ENCODE data around the gene TEDC1. TPM values are rescaled to one million over a fixed set of nuclear protein-coding genes. Genes with fewer than 3 reads are reported as not detected.

TEDC1 gene
- total RNA-seq, 2 experiments from 2014 or later: 40.7 to 53.2 TPM

DNA sequence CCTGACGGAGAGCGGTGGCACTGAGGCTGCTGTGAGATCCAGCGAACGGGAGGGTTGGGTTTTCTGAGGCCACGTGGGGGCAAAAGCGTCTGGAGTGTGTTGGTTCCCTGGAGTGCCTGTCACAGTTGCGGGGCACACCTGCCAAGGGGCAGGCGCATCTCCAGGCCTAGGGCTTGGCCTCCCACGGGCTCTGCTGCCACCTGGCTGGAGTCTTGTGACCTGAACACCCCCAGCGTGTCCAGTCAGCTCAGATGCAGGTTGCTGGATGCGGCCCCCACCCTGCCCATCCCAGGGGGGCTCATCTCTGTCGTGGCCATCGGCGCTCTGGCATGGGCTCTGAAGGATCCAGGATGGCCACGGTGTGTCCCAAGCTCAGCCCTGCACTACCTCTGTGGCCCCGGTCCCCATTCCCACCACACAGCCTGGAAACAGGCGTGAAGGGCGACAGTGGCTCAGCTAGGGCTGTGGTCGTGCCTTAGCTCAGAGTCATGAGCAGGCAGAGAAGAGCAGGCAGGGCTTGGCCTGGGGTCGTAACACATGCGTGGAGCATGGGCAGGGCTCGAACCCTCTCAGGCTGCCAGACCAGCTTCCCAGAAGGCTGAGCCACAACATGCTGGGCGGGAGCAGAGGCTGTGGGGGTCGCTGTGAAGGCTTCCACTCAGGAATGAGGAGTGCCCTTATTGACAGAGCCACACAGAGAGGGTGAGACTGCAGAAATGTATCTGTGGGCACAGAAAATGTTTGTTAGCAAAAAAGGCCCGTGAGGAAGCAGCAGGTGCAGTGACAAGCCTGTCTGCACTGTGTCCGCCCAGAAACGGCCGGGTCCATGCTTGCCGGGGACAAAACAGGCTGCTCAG, 40.0 kb upstream of the TEDC1 start:
- Mint-ChIP-seq H3K27ac (no peak overlapping the region), H3K4me1 (no peaks in the 10 kb centered on the region), H3K4me3 (no peak overlapping the region), H3K36me3 (ENCODE audit: low read depth) (peaks cover 4% of the 10 kb centered on the region), H3K9me3 (no peaks in the 10 kb centered on the region), H3K27me3 (no peaks in the 10 kb centered on the region)
- POLR2A ChIA-PET: no interaction called here
- no peak for DNase-seq
- CTCF ChIA-PET: interaction anchor here (0.7 to 1.4 kb wide), 2 partner anchors 9 kb away, joined by 3 read pairs; no protein-coding TSS in a partner anchor

DNA sequence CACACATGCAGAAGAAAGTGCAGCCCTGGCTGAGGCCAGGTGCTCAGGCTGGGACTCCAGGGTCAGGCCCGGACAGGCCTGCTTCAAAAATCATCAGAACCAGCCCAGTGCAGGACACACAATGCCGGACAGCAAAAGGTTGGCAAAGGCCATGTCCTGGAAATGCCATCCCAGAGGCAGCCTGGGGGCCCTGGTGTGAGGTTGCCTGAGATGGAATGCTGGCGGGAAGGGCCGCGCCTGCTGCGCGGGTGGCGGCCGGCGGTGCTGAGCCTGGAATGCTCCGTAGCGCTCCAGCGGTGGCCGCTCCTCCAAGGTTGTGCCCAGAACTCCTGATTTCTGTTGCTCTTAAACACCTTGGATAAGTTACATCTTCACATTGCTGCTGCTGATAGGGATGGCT, 38.1 kb upstream of the TEDC1 start:
- no peaks in the 10 kb centered on the region for H3K4me1 Mint-ChIP-seq

DNA sequence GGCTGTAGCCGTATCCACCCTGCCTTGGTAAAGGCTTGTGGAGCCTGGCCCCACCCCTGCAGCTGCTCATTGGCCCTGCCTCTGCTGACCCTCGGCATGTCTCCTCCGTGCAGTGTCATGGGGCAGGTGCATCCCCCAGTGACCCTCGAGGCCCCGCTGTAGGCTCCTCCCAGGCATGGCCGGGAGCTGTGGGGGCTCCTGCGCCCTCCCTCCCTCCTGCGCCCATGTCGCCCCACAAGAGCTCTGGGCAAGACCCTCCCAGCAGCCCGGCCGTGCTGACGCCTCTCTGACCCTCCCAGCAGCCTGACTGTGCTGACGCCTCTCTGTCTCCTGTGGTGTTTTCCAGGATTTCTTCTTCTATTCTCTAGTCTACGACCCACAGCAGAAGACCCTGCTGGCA, 37.2 kb upstream of the TEDC1 start:
- Mint-ChIP-seq H3K27me3 (no peaks in the 10 kb centered on the region), H3K9me3 (no peaks in the 10 kb centered on the region), H3K36me3 (ENCODE audit: low read depth) (peaks cover 4% of the 10 kb centered on the region), H3K27ac (no peak overlapping the region), H3K4me3 (no peak overlapping the region), H3K4me1 (no peaks in the 10 kb centered on the region)
- ChIA-PET POLR2A (no interaction called here), CTCF (interaction anchor here (1.0 to 1.1 kb wide), 2 partner anchors 27 to 83 kb away, joined by 3 read pairs; no protein-coding TSS in a partner anchor)
- no peak for DNase-seq

More for the DNA sequence above, 38.1 kb upstream of the TEDC1 start:
- Mint-ChIP-seq H3K27me3 (no peaks in the 10 kb centered on the region), H3K27ac (no peak overlapping the region), H3K9me3 (no peaks in the 10 kb centered on the region), H3K36me3 (ENCODE audit: low read depth) (peaks cover 4% of the 10 kb centered on the region), H3K4me3 (no peak overlapping the region)
- CTCF ChIA-PET: interaction anchor here (0.6 kb wide), 1 partner anchor 29 kb away, joined by 3 read pairs; no protein-coding TSS in a partner anchor
- POLR2A ChIA-PET: no interaction called here
- no peak for DNase-seq

- ChIA-PET CTCF (interaction anchor here (1.1 kb wide), 1 partner anchor 26 kb away, joined by 3 read pairs; no protein-coding TSS in a partner anchor), POLR2A (no interaction called here)
- no peaks in the 10 kb centered on the region for H3K27me3 Mint-ChIP-seq
- H3K4me1 Mint-ChIP-seq: no peaks in the 10 kb centered on the region
- no peak overlapping the region for H3K27ac Mint-ChIP-seq
- no peaks in the 10 kb centered on the region for H3K9me3 Mint-ChIP-seq
- no peak for DNase-seq
- H3K36me3 Mint-ChIP-seq (ENCODE audit: low read depth): peaks cover 4% of the 10 kb centered on the region
- H3K4me3 Mint-ChIP-seq: no peak overlapping the region
Observed at GRCh38 chr14:105455086-105455640, 35.9 kb upstream of the TEDC1 start.

DNA sequence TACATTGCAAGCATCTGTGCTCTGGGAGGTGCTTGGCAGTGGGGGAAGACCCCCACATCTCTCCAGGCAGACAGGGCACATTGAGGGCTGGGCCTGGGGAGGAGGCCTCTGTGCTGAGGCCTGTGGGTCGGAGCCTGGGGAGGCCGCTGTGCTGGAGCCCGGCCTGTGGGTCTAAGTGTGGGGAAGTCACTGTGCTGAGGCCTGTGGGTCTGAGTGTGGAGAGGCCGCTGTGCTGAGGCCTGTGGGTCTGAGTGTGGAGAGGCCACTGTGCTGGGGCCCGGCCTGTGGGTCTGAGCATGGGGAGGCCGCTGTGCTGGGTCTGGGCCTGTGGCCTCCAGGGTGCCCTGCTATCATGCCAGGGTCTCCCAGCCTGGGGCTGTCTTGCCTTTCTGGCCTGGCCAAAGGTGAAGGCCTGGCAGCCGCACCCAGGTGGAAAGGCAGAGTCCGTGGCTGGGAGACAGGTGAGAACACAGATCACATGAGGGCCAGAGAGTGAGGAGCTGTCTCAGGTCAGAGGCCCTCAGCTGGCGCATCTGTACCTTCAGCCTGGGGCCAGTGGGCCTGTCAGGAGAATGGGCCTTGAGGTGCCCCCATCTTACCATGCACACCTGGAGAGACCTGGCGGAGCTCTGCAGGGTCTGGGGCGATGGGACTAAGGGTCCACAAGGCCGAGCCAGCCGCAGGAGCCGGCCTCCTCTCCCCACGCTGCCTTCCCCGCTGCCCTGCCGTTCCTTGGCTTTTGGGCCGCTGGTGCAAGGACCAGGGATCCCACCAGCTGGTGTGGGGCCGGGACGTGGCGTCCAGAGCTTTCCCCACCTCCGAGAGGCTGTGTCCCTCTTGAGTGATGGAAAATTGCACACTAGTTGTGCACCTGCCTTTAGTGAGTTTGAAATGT, 35.0 kb upstream of the TEDC1 start:
- H3K4me1 Mint-ChIP-seq: no peaks in the 10 kb centered on the region
- no peaks in the 10 kb centered on the region for H3K27me3 Mint-ChIP-seq
- ChIA-PET POLR2A (no interaction called here), CTCF (interaction anchor here (1.0 to 1.8 kb wide), 3 partner anchors 21 to 82 kb away, joined by 3 to 4 read pairs (median 4); no protein-coding TSS in a partner anchor)
- H3K36me3 Mint-ChIP-seq (ENCODE audit: low read depth): peaks cover 8% of the 10 kb centered on the region
- no peak overlapping the region for H3K4me3 Mint-ChIP-seq
- no peak overlapping the region for H3K27ac Mint-ChIP-seq
- DNase-seq: no peak
- no peaks in the 10 kb centered on the region for H3K9me3 Mint-ChIP-seq

DNA sequence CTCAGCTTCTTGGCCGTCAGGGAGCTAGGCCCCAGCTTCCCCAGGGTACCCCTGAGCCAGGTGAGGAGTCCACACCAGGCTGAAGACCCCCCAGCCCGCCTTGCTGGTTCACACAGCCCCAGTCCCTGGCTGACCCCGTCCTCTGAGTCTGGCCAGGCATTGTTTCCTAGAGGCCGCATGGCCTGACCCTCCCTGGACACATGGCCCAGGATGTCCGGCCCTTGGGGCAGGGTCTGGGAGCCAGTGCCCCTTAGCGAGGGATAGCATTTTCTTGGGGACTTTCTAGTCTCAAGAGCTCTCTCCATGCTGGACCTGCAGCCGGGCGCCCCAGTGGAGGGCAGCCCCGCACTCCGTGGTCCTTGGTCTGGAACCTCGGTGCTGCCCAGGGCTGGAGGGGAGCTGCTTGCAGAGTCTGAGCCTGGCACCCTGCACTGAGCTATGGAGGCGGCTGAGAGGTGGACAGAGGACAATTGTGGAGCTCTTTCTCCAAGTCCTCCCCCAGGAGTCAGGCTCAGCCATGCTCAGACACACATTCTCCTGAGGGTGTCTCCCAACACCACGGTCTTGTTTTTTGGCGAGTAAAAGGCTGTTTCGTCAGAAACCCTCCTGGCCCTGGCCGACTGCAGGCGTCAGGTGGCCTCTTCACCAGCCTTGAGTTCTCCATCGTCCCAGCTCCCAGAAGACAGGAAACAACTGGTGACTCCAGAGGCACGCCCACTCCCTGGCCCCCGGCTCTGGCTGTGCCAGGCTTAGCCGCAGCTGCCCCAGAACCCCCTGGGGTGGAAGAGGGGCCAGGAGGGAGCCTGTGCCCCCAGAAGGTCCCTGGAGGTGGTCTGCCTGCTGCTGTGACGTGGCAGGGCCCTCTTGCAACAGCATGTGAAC, 34.1 kb upstream of the TEDC1 start:
- no peaks in the 10 kb centered on the region for H3K9me3 Mint-ChIP-seq
- DNase-seq: no peak
- H3K4me3 Mint-ChIP-seq: no peak overlapping the region
- H3K27ac Mint-ChIP-seq: no peak overlapping the region
- no peaks in the 10 kb centered on the region for H3K4me1 Mint-ChIP-seq
- no peaks in the 10 kb centered on the region for H3K27me3 Mint-ChIP-seq
- CTCF ChIA-PET: interaction anchor here (0.8 to 1.8 kb wide), 5 partner anchors 9 to 83 kb away, joined by 3 to 5 read pairs (median 4); no protein-coding TSS in a partner anchor
- peaks cover 13% of the 10 kb centered on the region for H3K36me3 Mint-ChIP-seq (ENCODE audit: low read depth)
- POLR2A ChIA-PET: no interaction called here

- no peak for DNase-seq
- H3K4me1 Mint-ChIP-seq: no peaks in the 10 kb centered on the region
- H3K27ac Mint-ChIP-seq: no peak overlapping the region
- H3K4me3 Mint-ChIP-seq: no peak overlapping the region
- H3K9me3 Mint-ChIP-seq: no peaks in the 10 kb centered on the region
- peaks cover 15% of the 10 kb centered on the region for H3K36me3 Mint-ChIP-seq (ENCODE audit: low read depth)
- ChIA-PET POLR2A (no interaction called here), CTCF (interaction anchor here (0.8 kb wide), 1 partner anchor 12 kb away, joined by 3 read pairs; no protein-coding TSS in a partner anchor)
- H3K27me3 Mint-ChIP-seq: no peaks in the 10 kb centered on the region
Observed at GRCh38 chr14:105458010-105458409, 33.0 kb upstream of the TEDC1 start.

GRCh38 chr14:105458571-105458970, 32.5 kb upstream of the TEDC1 start:
- peaks cover 16% of the 10 kb centered on the region for H3K36me3 Mint-ChIP-seq (ENCODE audit: low read depth)
- no peaks in the 10 kb centered on the region for H3K27me3 Mint-ChIP-seq
- no peaks in the 10 kb centered on the region for H3K4me1 Mint-ChIP-seq
- ChIA-PET POLR2A (no interaction called here), CTCF (no interaction called here)
- no peak for DNase-seq
- no peaks in the 10 kb centered on the region for H3K9me3 Mint-ChIP-seq
- no peak overlapping the region for H3K4me3 Mint-ChIP-seq
- H3K27ac Mint-ChIP-seq: no peak overlapping the region

DNA sequence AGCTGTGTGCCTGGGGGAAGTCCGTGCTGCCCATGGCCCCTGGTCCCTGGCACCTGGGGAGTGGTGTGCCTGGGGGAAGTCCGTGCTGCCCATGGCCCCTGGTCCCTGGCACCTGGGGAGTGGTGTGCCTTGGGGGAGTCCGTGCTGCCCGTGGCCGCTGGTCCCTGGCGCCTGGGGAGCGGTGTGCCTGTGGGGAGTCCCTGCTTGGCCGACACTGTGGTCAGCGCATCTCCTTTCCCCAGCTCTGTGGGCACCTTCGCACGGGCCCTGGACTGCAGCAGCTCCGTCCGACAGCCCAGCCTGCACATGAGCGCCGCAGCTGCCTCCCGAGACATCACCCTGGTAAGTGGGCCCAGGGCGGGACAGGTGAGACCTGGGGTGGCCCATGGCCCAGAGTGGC, 30.9 kb upstream of the TEDC1 start:
- no peaks in the 10 kb centered on the region for H3K4me1 Mint-ChIP-seq
- H3K9me3 Mint-ChIP-seq: no peaks in the 10 kb centered on the region
- ChIA-PET CTCF (interaction anchor here (0.6 kb wide), 1 partner anchor 8 kb away, joined by 3 read pairs; no protein-coding TSS in a partner anchor), POLR2A (no interaction called here)
- H3K36me3 Mint-ChIP-seq (ENCODE audit: low read depth): peaks cover 16% of the 10 kb centered on the region
- H3K4me3 Mint-ChIP-seq: no peak overlapping the region
- H3K27me3 Mint-ChIP-seq: no peaks in the 10 kb centered on the region
- no peak for DNase-seq
- H3K27ac Mint-ChIP-seq: no peak overlapping the region

DNA sequence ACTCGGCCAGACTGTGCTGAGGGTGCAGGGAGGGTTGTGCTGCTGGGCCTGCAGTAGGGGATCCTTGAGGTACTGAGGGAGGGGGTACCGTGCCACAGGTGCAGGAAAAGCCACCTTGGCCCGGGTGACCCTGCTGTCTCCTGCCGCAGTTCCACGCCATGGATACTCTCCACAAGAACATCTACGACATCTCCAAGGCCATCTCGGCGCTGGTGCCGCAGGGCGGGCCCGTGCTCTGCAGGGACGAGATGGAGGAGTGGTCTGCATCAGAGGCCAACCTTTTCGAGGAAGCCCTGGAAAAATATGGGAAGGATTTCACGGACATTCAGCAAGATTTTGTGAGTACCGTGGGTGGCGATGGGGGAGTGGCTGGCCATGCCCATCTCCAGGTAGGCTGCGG, 30.4 kb upstream of the TEDC1 start:
- ChIA-PET POLR2A (no interaction called here), CTCF (no interaction called here)
- Mint-ChIP-seq H3K36me3 (ENCODE audit: low read depth) (peaks cover 12% of the 10 kb centered on the region), H3K27ac (no peak overlapping the region), H3K9me3 (no peaks in the 10 kb centered on the region), H3K4me1 (no peaks in the 10 kb centered on the region), H3K27me3 (no peaks in the 10 kb centered on the region), H3K4me3 (no peak overlapping the region)
- no peak for DNase-seq

DNA sequence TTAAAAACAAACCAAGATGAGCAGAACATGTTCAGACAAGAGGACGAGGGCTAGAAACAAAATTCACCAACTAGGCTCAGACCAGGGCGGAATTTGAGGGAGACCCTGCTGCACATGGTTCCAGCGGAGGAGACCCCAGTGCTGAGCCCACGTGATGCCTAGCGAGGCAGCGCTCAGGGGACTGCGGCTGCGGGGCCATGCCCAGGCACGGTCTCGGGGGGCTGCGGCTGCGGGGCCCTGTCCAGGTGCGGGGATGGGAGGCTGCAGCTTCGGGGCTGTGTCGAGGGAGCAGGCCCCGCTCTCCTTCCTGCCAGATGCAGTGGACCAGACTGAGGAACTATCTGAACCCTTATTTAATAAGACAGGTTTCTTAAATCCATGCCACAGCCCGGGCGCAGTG, 29.1 kb upstream of the TEDC1 start:
- POLR2A ChIA-PET: no interaction called here
- Mint-ChIP-seq H3K27ac (no peak overlapping the region), H3K4me1 (no peaks in the 10 kb centered on the region), H3K9me3 (no peaks in the 10 kb centered on the region), H3K36me3 (ENCODE audit: low read depth) (peaks cover 11% of the 10 kb centered on the region), H3K27me3 (no peaks in the 10 kb centered on the region), H3K4me3 (no peak overlapping the region)
- CTCF ChIA-PET: interaction anchor here (0.9 kb wide), 1 partner anchor 28 kb away, joined by 3 read pairs; no protein-coding TSS in a partner anchor
- DNase-seq: no peak

DNA sequence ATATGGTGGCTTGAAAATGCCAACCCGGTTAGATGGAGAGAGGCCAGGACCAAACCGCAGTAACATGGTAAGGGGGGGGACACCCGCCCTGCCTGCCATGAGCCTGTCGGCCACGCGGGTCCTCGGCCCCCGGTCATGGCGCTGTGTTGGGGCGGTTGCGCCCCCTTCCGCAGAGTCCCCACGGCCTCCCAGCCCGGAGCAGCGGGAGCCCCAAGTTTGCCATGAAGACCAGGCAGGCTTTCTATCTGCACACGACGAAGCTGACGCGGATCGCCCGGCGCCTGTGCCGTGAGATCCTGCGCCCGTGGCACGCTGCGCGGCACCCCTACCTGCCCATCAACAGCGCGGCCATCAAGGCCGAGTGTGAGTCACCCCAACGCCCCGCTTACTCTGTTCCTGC, 26.5 kb upstream of the TEDC1 start:
- Mint-ChIP-seq H3K27ac (no peak overlapping the region), H3K4me3 (no peak overlapping the region), H3K27me3 (no peaks in the 10 kb centered on the region), H3K9me3 (no peaks in the 10 kb centered on the region), H3K36me3 (ENCODE audit: low read depth) (peaks cover 11% of the 10 kb centered on the region), H3K4me1 (no peaks in the 10 kb centered on the region)
- ChIA-PET CTCF (no interaction called here), POLR2A (no interaction called here)
- DNase-seq: no peak
